ENCODE results near the gene DMXL1.

DNA sequence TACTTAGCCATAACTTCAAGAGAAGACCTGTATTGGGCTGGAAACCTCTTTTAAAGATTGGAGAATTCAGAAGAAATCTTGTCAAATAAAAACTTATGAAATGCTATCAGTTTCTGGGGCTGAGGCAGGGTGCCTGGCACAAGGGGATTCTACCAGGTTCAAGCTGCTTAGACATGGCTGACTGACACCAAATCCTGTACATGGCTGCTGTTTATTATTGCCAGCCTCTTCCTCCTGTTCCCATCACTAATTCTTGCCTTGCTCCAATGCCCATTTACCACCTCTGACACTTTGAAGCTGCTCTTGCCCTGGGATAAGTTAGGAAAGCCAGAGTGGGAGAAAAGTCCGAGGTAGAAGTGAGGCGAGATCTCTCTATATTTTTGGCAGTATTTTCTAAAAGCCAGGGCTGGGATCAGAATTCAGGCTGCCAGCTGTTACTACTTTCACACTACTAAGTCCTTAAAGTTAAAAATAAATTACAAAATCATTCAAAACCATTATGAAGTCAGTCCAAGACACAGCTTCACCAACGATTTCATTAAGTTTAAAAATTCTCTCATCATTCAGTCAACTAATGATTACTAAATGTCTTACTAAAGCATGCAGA lies 218.7 kb downstream of the DMXL1 start:
- TF ChIP-seq, protein P1, sequence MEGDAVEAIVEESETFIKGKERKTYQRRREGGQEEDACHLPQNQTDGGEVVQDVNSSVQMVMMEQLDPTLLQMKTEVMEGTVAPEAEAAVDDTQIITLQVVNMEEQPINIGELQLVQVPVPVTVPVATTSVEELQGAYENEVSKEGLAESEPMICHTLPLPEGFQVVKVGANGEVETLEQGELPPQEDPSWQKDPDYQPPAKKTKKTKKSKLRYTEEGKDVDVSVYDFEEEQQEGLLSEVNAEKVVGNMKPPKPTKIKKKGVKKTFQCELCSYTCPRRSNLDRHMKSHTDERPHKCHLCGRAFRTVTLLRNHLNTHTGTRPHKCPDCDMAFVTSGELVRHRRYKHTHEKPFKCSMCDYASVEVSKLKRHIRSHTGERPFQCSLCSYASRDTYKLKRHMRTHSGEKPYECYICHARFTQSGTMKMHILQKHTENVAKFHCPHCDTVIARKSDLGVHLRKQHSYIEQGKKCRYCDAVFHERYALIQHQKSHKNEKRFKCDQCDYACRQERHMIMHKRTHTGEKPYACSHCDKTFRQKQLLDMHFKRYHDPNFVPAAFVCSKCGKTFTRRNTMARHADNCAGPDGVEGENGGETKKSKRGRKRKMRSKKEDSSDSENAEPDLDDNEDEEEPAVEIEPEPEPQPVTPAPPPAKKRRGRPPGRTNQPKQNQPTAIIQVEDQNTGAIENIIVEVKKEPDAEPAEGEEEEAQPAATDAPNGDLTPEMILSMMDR (conservative IDR thresholded peaks at IDR 0.05; ENCODE audit: low read depth, low read length): no peak
- no peak for TF ChIP-seq EZH2phosphoT487 (IDR thresholded peaks at IDR 0.05; ENCODE audit: borderline replicate concordance, low read length)
